H1 (cell line): ENCODE results near the gene TGM4. TPM values are rescaled to one million over a fixed set of nuclear protein-coding genes. Genes with fewer than 3 reads are reported as not detected.

ENCODE experiments used
- CTCF ChIA-PET: fragments of 300-600 bp; sonication (Branson Sonifier 250); formaldehyde crosslinking; loops from one replicate; lab custom pipeline; 2021; ENCODE audit not compliant: partially characterized antibody; lab: Charles Lee
- POLR2A ChIA-PET: fragments of 300-600 bp; sonication (Branson Sonifier 250); formaldehyde crosslinking; loops from one replicate; lab custom pipeline; 2021; ENCODE audit warnings: inconsistent platforms; ENCODE audit not compliant: partially characterized antibody; lab: Charles Lee
- DNase-seq, 2 experiments: peaks; one replicate each; pipeline versions ENCODE4 v3.0.0 to v3.0.0-alpha.2; 2010 to 2022; ENCODE audit warnings: low spot score in 2 of 2, low read depth in 1 of 2, mixed read lengths in 1 of 2
- FAIRE-seq: peaks from 2 replicates; lab custom pipeline; 2011; peaks lifted over from hg19 to GRCh38; lab: Jason Lieb, UNC
- H2AFZ ChIP-seq: 2 replicates; pipeline ENCODE4 v1.8.1; 2012; ENCODE audit warnings: low read length, inconsistent platforms
- H2AK5ac ChIP-seq: 2 replicates; pipeline ENCODE4 v1.6.1; 2013; ENCODE audit warnings: low read depth, low read length
- H2BK120ac ChIP-seq: replicated peaks from 2 replicates; pipeline ENCODE3; 2013; ENCODE audit warnings: low read depth, low read length, inconsistent platforms
- H2BK12ac ChIP-seq: 2 replicates; pipeline ENCODE4 v1.6.1; 2013; ENCODE audit warnings: low read depth, low read length
- H2BK15ac ChIP-seq: 2 replicates; pipeline ENCODE4 v1.6.1; 2013; ENCODE audit warnings: low read length
- H2BK20ac ChIP-seq: 2 replicates; pipeline ENCODE4 v1.6.1; 2013; ENCODE audit warnings: low read length
- H2BK5ac ChIP-seq: 2 replicates; pipeline ENCODE4 v1.6.1; 2013; ENCODE audit warnings: low read depth, low read length
- H3K14ac ChIP-seq: 2 replicates; pipeline ENCODE4 v1.6.1; 2013; ENCODE audit warnings: inconsistent platforms; ENCODE audit not compliant: insufficient read length
- H3K18ac ChIP-seq: 2 replicates; pipeline ENCODE4 v1.6.1; 2013; ENCODE audit warnings: low read length; ENCODE audit errors: extremely low read depth
- H3K23ac ChIP-seq: 2 replicates; pipeline ENCODE4 v1.6.1; 2013; ENCODE audit warnings: inconsistent platforms; ENCODE audit not compliant: insufficient read length
- H3K23me2 ChIP-seq: 2 replicates; pipeline ENCODE4 v1.6.1; 2013; ENCODE audit warnings: low read depth, low read length
- H3K27ac ChIP-seq: 2 replicates; pipeline ENCODE4 v1.6.1; 2011; ENCODE audit warnings: low read depth, low read length, inconsistent platforms
- H3K27me3 ChIP-seq, 4 experiments: replicated peaks in 1 of 4; 1 replicate in 1 of 4; 2 replicates in 3 of 4; pipeline versions ENCODE4 v1.6.1 to v1.8.1; 2011 to 2013; ENCODE audit warnings: low read length in 3 of 4, mild to moderate bottlenecking in 3 of 4, inconsistent platforms in 2 of 4, mixed read lengths in 2 of 4, moderate library complexity in 1 of 4; ENCODE audit not compliant: control insufficient read depth in 3 of 4, insufficient read depth in 3 of 4; ENCODE audit errors: extremely low read depth in 1 of 4
- H3K36me3 ChIP-seq, 4 experiments: 2 replicates each; pipeline versions ENCODE4 v1.6.1 to v1.8.1; 2011 to 2013; ENCODE audit warnings: mild to moderate bottlenecking in 4 of 4, low read length in 3 of 4, moderate library complexity in 2 of 4, control low read depth in 1 of 4, inconsistent platforms in 1 of 4; ENCODE audit not compliant: insufficient read depth in 4 of 4, control insufficient read depth in 2 of 4
- H3K4ac ChIP-seq: replicated peaks from 2 replicates; pipeline ENCODE3; 2013; ENCODE audit warnings: low read length, low read depth, mixed read lengths, inconsistent platforms; ENCODE audit not compliant: insufficient read length
- H3K4me1 ChIP-seq, 4 experiments: replicated peaks in 1 of 4; 1 replicate in 1 of 4; 2 replicates in 3 of 4; pipeline versions ENCODE4 v1.6.1 to v1.8.1; 2011 to 2013; ENCODE audit warnings: low read length in 3 of 4, inconsistent platforms in 2 of 4, mixed read lengths in 1 of 4; ENCODE audit not compliant: insufficient read depth in 4 of 4, control insufficient read depth in 3 of 4
- H3K4me2 ChIP-seq, 2 experiments: 2 replicates each; pipeline versions ENCODE4 v1.6.1 to v1.8.1; 2011 to 2013; ENCODE audit warnings: low read depth in 2 of 2, low read length in 2 of 2, control low read depth in 1 of 2, inconsistent platforms in 1 of 2, mild to moderate bottlenecking in 1 of 2; ENCODE audit not compliant: insufficient read depth in 1 of 2
- H3K4me3 ChIP-seq, 4 experiments: fragments of 200-600, 300-600 bp in 1 of 4; sonication (generic), shearing (Covaris generic), sonication (Bioruptor Twin) in 1 of 4; 2 replicates each; pipeline versions ENCODE4 v1.5.1 to v1.8.1; 2011 to 2016; ENCODE audit warnings: low read length in 4 of 4, low read depth in 3 of 4, control low read depth in 2 of 4, inconsistent platforms in 2 of 4, mild to moderate bottlenecking in 2 of 4, mixed read lengths in 1 of 4, moderate library complexity in 1 of 4; ENCODE audit not compliant: insufficient read depth in 2 of 4; ENCODE audit errors: extremely low read depth in 1 of 4
- H3K56ac ChIP-seq: replicated peaks from 2 replicates; pipeline ENCODE3; 2013; ENCODE audit warnings: low read depth, mild to moderate bottlenecking, mixed read lengths, low read length, inconsistent platforms; ENCODE audit not compliant: insufficient read length
- H3K79me1 ChIP-seq: 2 replicates; pipeline ENCODE4 v1.6.1; 2013; ENCODE audit warnings: low read depth, low read length, control low read depth
- H3K79me2 ChIP-seq, 2 experiments: 2 replicates each; pipeline versions ENCODE4 v1.6.1 to v1.8.1; 2012 to 2013; ENCODE audit warnings: low read length in 2 of 2, mild to moderate bottlenecking in 2 of 2, inconsistent platforms in 1 of 2; ENCODE audit not compliant: insufficient read depth in 2 of 2, control insufficient read depth in 1 of 2
- H3K9ac ChIP-seq, 4 experiments: replicated peaks in 1 of 4; 1 replicate in 1 of 4; 2 replicates in 3 of 4; pipeline versions ENCODE4 v1.6.1 to v1.8.1; 2011 to 2013; ENCODE audit warnings: low read depth in 3 of 4, low read length in 3 of 4, control low read depth in 2 of 4, mild to moderate bottlenecking in 2 of 4, moderate library complexity in 2 of 4, inconsistent platforms in 1 of 4; ENCODE audit errors: extremely low read depth in 1 of 4
- H3K9me3 ChIP-seq, 2 experiments: 2 replicates each; pipeline versions ENCODE4 v1.6.1 to v1.8.1; 2012 to 2013; ENCODE audit warnings: mild to moderate bottlenecking in 2 of 2, moderate library complexity in 2 of 2, control low read depth in 1 of 2, inconsistent platforms in 1 of 2, low read depth in 1 of 2, low read length in 1 of 2, mixed read lengths in 1 of 2; ENCODE audit not compliant: insufficient read depth in 2 of 2
- H4K20me1 ChIP-seq, 2 experiments: replicated peaks in 1 of 2; 2 replicates each; pipeline versions ENCODE3 to v1.8.1; 2011 to 2013; ENCODE audit warnings: inconsistent platforms in 2 of 2, low read length in 2 of 2, mild to moderate bottlenecking in 1 of 2; ENCODE audit not compliant: insufficient read depth in 2 of 2, control insufficient read depth in 1 of 2
- H4K5ac ChIP-seq: 2 replicates; pipeline ENCODE4 v1.6.1; 2013; ENCODE audit warnings: low read length, low read depth, mixed read lengths, inconsistent platforms; ENCODE audit not compliant: insufficient read length
- H4K8ac ChIP-seq: 2 replicates; pipeline ENCODE4 v1.8.0; 2013; ENCODE audit warnings: mild to moderate bottlenecking, moderate library complexity, low read length, inconsistent platforms; ENCODE audit not compliant: insufficient read depth; ENCODE audit errors: extremely low read depth
- H4K91ac ChIP-seq: replicated peaks from 2 replicates; pipeline ENCODE3; 2013; ENCODE audit warnings: low read length, mixed read lengths, inconsistent platforms; ENCODE audit not compliant: insufficient read length
- CHD1 ChIP-seq: IDR thresholded peaks from 2 replicates; pipeline ENCODE4 v1.6.1; 2012; ENCODE audit warnings: low read depth, low read length, improper control_type of control experiment
- KDM4A ChIP-seq: IDR thresholded peaks from one replicate; pipeline ENCODE4 v1.7.1; 2012; ENCODE audit warnings: low read depth, mild to moderate bottlenecking, moderate library complexity, low read length, inconsistent platforms; ENCODE audit not compliant: severe bottlenecking
- WGBS, 2 experiments: shearing (Covaris generic) in 1 of 2; methylation state at CpG; one replicate each; pipeline versions ENCODE4 v1.1.6 to v1.1.7; 2013 to 2015; ENCODE audit warnings: low lambda C conversion rate in 2 of 2, mixed read lengths in 2 of 2, inconsistent platforms in 1 of 2, low coverage in 1 of 2, missing lambda C conversion rate in 1 of 2; ENCODE audit not compliant: insufficient replicate concordance in 2 of 2, insufficient coverage in 1 of 2, insufficient read length in 1 of 2; ENCODE audit errors: extremely low coverage in 1 of 2, missing lambda C conversion rate in 1 of 2; 5-methylcytosine and 5-hydroxymethylcytosine counted together
- polyA plus RNA-seq, 7 experiments: library from polyadenylated mRNA; depleted of rRNA in 3 of 7; stranded (reverse) in 5 of 7; unstranded in 2 of 7; fragments of >200 nt in 5 of 7; fragments of 200-250 nt in 2 of 7; gene quantifications; 1 replicate in 5 of 7; 2 replicates in 1 of 7; 4 replicates in 1 of 7; pipeline versions ENCODE4 v1.2.1 to v1.2.3, GENCODE V29; 2011 to 2013; ENCODE audit warnings: missing spikeins in 2 of 7, mixed read lengths in 2 of 7
- total RNA-seq: library from RNA; stranded (reverse); fragmentation: NEBNext Ultra II Directional; extraction: Animal tissue kit (Norgen Biotek cat#: 25700); gene quantifications from 2 replicates; pipeline ENCODE4 v1.2.1, GENCODE V29; 2021
- TF ChIP-seq, protein P1 (sequence below): IDR thresholded peaks from 2 replicates; pipeline ENCODE4 v1.6.1; 2012; ENCODE audit warnings: inconsistent platforms
- TF ChIP-seq, protein P2 (sequence below): IDR thresholded peaks from 2 replicates; pipeline ENCODE4 v1.6.1; 2011; ENCODE audit warnings: low read length, improper control_type of control experiment
- TF ChIP-seq, protein P3 (sequence below): IDR thresholded peaks from 2 replicates; pipeline ENCODE4 v1.6.1; 2012; ENCODE audit warnings: inconsistent platforms

Gene TGM4
- total and polyA plus RNA-seq, 2 of the 8 experiments (the other 6 are each of a cell fraction or from before 2014, with no cell fraction given) = 0.02 TPM; not detected in 1

DNA sequence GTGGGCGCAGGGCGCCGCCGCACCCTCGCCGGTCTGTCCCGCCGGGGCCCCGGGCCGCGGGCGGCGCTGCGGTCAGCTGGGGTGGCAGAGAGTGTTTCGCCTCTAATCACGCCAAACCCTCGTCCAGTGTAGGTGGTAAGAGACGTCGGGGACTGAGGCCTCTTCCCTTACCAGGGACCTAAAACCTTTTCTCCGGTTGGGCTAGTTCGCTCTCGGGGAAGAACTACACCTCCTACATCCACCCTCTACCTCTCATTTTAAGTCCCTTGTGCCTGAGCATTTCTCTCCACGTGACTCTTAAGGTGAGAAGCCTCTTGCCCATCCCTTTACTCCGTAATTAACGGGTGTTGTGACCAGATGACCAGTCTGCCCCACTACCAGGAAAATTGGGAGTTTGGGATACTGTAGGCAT is 12.2 kb upstream of the TGM4 start:
- H2AK5ac ChIP-seq = no peak overlapping the region
- DNase-seq (no peak), FAIRE-seq (no peak)
- H3K4me3 ChIP-seq = peak overlapping the region; percentile 64 to 71 (median 68)
- TF ChIP-seq KDM4A (peak; percentile 46), CHD1 (no peak)
- TF ChIP-seq, protein P1, sequence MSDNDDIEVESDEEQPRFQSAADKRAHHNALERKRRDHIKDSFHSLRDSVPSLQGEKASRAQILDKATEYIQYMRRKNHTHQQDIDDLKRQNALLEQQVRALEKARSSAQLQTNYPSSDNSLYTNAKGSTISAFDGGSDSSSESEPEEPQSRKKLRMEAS = peak; percentile 90
- TF ChIP-seq, protein P2, sequence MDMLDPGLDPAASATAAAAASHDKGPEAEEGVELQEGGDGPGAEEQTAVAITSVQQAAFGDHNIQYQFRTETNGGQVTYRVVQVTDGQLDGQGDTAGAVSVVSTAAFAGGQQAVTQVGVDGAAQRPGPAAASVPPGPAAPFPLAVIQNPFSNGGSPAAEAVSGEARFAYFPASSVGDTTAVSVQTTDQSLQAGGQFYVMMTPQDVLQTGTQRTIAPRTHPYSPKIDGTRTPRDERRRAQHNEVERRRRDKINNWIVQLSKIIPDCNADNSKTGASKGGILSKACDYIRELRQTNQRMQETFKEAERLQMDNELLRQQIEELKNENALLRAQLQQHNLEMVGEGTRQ = peak; percentile 24; the same call in 1 of the 2 replicates
- TF ChIP-seq, protein P3, sequence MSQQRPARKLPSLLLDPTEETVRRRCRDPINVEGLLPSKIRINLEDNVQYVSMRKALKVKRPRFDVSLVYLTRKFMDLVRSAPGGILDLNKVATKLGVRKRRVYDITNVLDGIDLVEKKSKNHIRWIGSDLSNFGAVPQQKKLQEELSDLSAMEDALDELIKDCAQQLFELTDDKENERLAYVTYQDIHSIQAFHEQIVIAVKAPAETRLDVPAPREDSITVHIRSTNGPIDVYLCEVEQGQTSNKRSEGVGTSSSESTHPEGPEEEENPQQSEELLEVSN = peak; percentile 85
- POLR2A ChIA-PET = interaction anchor here (0.9 to 1.0 kb wide), 2 partner anchors 10 to 351 kb away, joined by 3 read pairs; no protein-coding TSS in a partner anchor
- no peaks in the 10 kb centered on the region; the same call in none of the 2 replicates for H3K79me1 ChIP-seq
- no peak overlapping the region for H4K8ac ChIP-seq
- H3K9ac ChIP-seq = peak overlapping the region; percentile 70 to 80 (median 74)
- no peak overlapping the region for H2BK120ac ChIP-seq
- H2AFZ ChIP-seq = peak overlapping the region; percentile 95
- H3K4me1 ChIP-seq = peaks cover 0 to 5% (median 4%) of the 10 kb centered on the region in 4 experiments; a peak in 5 of 7 replicates
- no peak overlapping the region for H2BK12ac ChIP-seq
- no peak overlapping the region for H3K18ac ChIP-seq
- CTCF ChIA-PET = interaction anchor here (1.4 kb wide), 1 partner anchor 52 kb away, joined by 4 read pairs; no protein-coding TSS in a partner anchor
- peak overlapping the region; percentile 79; the same call in 1 of the 2 replicates for H3K27ac ChIP-seq
- no peak overlapping the region for H3K4ac ChIP-seq
- H3K36me3 ChIP-seq = no peaks in the 10 kb centered on the region
- peak overlapping the region; percentile 8 for H4K91ac ChIP-seq
- H3K23me2 ChIP-seq = peaks cover 5% of the 10 kb centered on the region
- H4K20me1 ChIP-seq = peaks cover 0 to 2% of the 10 kb centered on the region in 2 experiments
- no peak overlapping the region for H3K56ac ChIP-seq
- H2BK15ac ChIP-seq = no peak overlapping the region
- H3K23ac ChIP-seq = no peak overlapping the region
- no peak overlapping the region for H2BK5ac ChIP-seq
- H4K5ac ChIP-seq = no peak overlapping the region
- no peak overlapping the region for H2BK20ac ChIP-seq
- H3K9me3 ChIP-seq = no peaks in the 10 kb centered on the region
- H3K14ac ChIP-seq = no peak overlapping the region
- H3K27me3 ChIP-seq = no peaks in the 10 kb centered on the region
- 15% methylated on average over 9 of the region's 25 CpGs; no CpG with 5 or more reads in 1 of the 2 experiments for WGBS, 2 experiments
- H3K79me2 ChIP-seq = no peaks in the 10 kb centered on the region; a peak in 1 of 4 replicates
- H3K4me2 ChIP-seq = peak overlapping the region; percentile 84 to 85
